K562 (cell line): ENCODE results near the gene FGF2. TPM values are rescaled to one million over a fixed set of nuclear protein-coding genes. Genes with fewer than 3 reads are reported as not detected.

ENCODE experiments used
- ATAC-seq: fragments of 200-7000 bp; cut with Tn5 transposase; 3 replicates; pipeline ENCODE4 v1.9.1; 2020; ENCODE audit warnings: moderate library complexity
- BruUV-seq: library from RNA; stranded (reverse); fragments of 400-500 nt; replicated peaks from 2 replicates; lab custom pipeline; 2021; lab: Mats Ljungman, UMichigan
- CTCF ChIA-PET: fragments of 300-600 bp; formaldehyde crosslinking; extraction: SDS; loops from one replicate; lab custom pipeline; 2021; ENCODE audit warnings: low intra/inter-chr PET ratio; lab: Yijun Ruan, JAX
- POLR2A ChIA-PET: fragments of 300-600, 350-650 bp; sonication (Branson Sonifier 250); formaldehyde crosslinking; extraction: SDS; loops from one replicate; lab custom pipeline; 2021; ENCODE audit warnings: antibody characterized with exemption, inconsistent platforms; lab: Yijun Ruan, JAX
- DNase-seq, 4 experiments: peaks; one replicate each; pipeline versions ENCODE4 v3.0.0 to v3.0.0-alpha.2; 2011 to 2018; ENCODE audit warnings: low spot score in 3 of 4, mixed read lengths in 3 of 4; ENCODE audit errors: extremely low read depth in 1 of 4
- FAIRE-seq: peaks from 2 replicates; lab custom pipeline; 2011; peaks lifted over from hg19 to GRCh38; lab: Jason Lieb, UNC
- H2AFZ ChIP-seq: 2 replicates; pipeline ENCODE4 v1.6.0; 2011; ENCODE audit warnings: low read depth, low read length, control low read depth, inconsistent platforms
- H3K27ac ChIP-seq: fragments of 200-600 bp; 3 replicates; pipeline ENCODE4 v1.8.0; 2011; ENCODE audit warnings: low read depth, mild to moderate bottlenecking, control low read depth, inconsistent platforms, low read length, moderate library complexity, mixed read lengths; ENCODE audit errors: extremely low read depth
- H3K27me3 ChIP-seq, 2 experiments: fragments of 300-600 bp in 1 of 2; 2 replicates in 1 of 2; 3 replicates in 1 of 2; pipeline versions ENCODE4 v1.6.0 to v1.8.0; 2011; ENCODE audit warnings: inconsistent platforms in 2 of 2, low read length in 2 of 2, mild to moderate bottlenecking in 1 of 2, mixed read lengths in 1 of 2, moderate library complexity in 1 of 2; ENCODE audit not compliant: control insufficient read depth in 2 of 2, insufficient read depth in 2 of 2
- H3K36me3 ChIP-seq: fragments of 300-600 bp; 3 replicates; pipeline ENCODE4 v1.8.0; 2011; ENCODE audit warnings: mild to moderate bottlenecking, low read length, inconsistent platforms; ENCODE audit not compliant: control insufficient read depth, insufficient read depth
- H3K4me1 ChIP-seq, 2 experiments: fragments of 200-600 bp in 1 of 2; replicated peaks in 1 of 2; 2 replicates in 1 of 2; 3 replicates in 1 of 2; pipeline versions ENCODE4 v1.5.1 to v1.8.0; 2011; ENCODE audit warnings: inconsistent platforms in 2 of 2, low read length in 2 of 2, mild to moderate bottlenecking in 1 of 2, mixed read lengths in 1 of 2, moderate library complexity in 1 of 2; ENCODE audit not compliant: control insufficient read depth in 2 of 2, insufficient read depth in 2 of 2
- H3K4me2 ChIP-seq: 2 replicates; pipeline ENCODE4 v1.6.1; 2011; ENCODE audit warnings: low read length, control low read depth, inconsistent platforms, mixed read lengths; ENCODE audit not compliant: insufficient read depth
- H3K4me3 ChIP-seq: fragments of 200-600 bp; sonication (generic), shearing (Covaris generic); 2 replicates; pipeline ENCODE4 v1.5.1; 2016; ENCODE audit warnings: control low read depth, inconsistent platforms
- H3K79me2 ChIP-seq: fragments of 200-600 bp; 3 replicates; pipeline ENCODE4 v1.8.0; 2011; ENCODE audit warnings: low read length, inconsistent platforms; ENCODE audit not compliant: control insufficient read depth, insufficient read depth
- H3K9ac ChIP-seq, 2 experiments: 2 replicates each; pipeline versions ENCODE4 v1.6.0 to v1.6.1; 2011; ENCODE audit warnings: low read depth in 2 of 2, low read length in 2 of 2, control low read depth in 1 of 2, inconsistent platforms in 1 of 2, mild to moderate bottlenecking in 1 of 2, mixed read lengths in 1 of 2; ENCODE audit not compliant: insufficient read depth in 1 of 2
- H3K9me1 ChIP-seq: one replicate; pipeline ENCODE4 v1.6.0; 2011; ENCODE audit warnings: inconsistent platforms, mild to moderate bottlenecking, low read length, moderate library complexity; ENCODE audit not compliant: control insufficient read depth, insufficient read depth
- H3K9me3 ChIP-seq: replicated peaks from 2 replicates; pipeline ENCODE4 v1.5.1; 2011; ENCODE audit warnings: low read depth, low read length, inconsistent platforms; ENCODE audit not compliant: control insufficient read depth, insufficient read depth
- H4K20me1 ChIP-seq: replicated peaks from 2 replicates; pipeline ENCODE4 v1.6.1; 2011; ENCODE audit warnings: low read length, inconsistent platforms, mixed read lengths; ENCODE audit not compliant: control insufficient read depth, insufficient read depth
- CUX1 ChIP-seq: fragments of 200-800 bp; sonication (Bioruptor generic); IDR thresholded peaks from 2 replicates; pipeline ENCODE4 v1.6.1; 2016; ENCODE audit warnings: missing genetic modification characterization, missing compliant biosample characterization
- ETV6 ChIP-seq, 3 experiments: fragments of 150-350 bp in 1 of 3; sonication (generic) in 1 of 3; formaldehyde crosslinking in 1 of 3; IDR thresholded peaks; 2 replicates each; pipeline versions ENCODE4 v1.6.1 to v1.8.0; 2014 to 2022; ENCODE audit warnings: borderline replicate concordance in 2 of 3, low read depth in 2 of 3, antibody characterized with exemption in 1 of 3, low read length in 1 of 3, mild to moderate bottlenecking in 1 of 3, missing genetic modification reagents in 1 of 3
- FOXK2 ChIP-seq, 2 experiments: fragments of 450-650 bp; IDR thresholded peaks in 1 of 2; conservative IDR thresholded peaks in 1 of 2; 2 replicates each; pipeline ENCODE4 v1.6.1; 2016; ENCODE audit warnings: low read depth in 2 of 2, mild to moderate bottlenecking in 1 of 2
- MCM5 ChIP-seq: fragments of 450-650 bp; IDR thresholded peaks from 2 replicates; pipeline ENCODE4 v1.6.1; 2016; ENCODE audit warnings: low read depth
- NFYB ChIP-seq: IDR thresholded peaks from 2 replicates; pipeline ENCODE4 v1.6.1; 2011; ENCODE audit warnings: mild to moderate bottlenecking, moderate library complexity; ENCODE audit not compliant: insufficient read length; ENCODE audit errors: extremely low read depth
- SRSF7 ChIP-seq: fragments of 200-400 bp; formaldehyde crosslinking; optimal IDR thresholded peaks from 2 replicates; pipeline ENCODE3; 2017; ENCODE audit warnings: mild to moderate bottlenecking, low read depth, low read length
- WGBS: fragments of 100-300 bp; shearing (Covaris generic); methylation state at CpG from one replicate; pipeline ENCODE4 v1.1.6; 2016; ENCODE audit warnings: low coverage, mixed read lengths; ENCODE audit not compliant: insufficient coverage; ENCODE audit errors: missing lambda C conversion rate; 5-methylcytosine and 5-hydroxymethylcytosine counted together
- in situ Hi-C: fragments of 300-500 bp; cut with MboI; formaldehyde crosslinking; loops from 4 replicates; pipeline ENCODE4 v1.15.0; 2018; ENCODE audit warnings: inconsistent platforms, mixed read lengths
- intact Hi-C: fragments of 100-400 bp; cut with micrococcal nuclease; formaldehyde crosslinking; loops from 2 replicates; pipeline ENCODE4 v1.14.2; 2022
- polyA plus RNA-seq, 8 experiments: library from polyadenylated mRNA; depleted of rRNA in 4 of 8; stranded (reverse) in 5 of 8; unstranded in 3 of 8; fragments of >200 nt; fragmentation: Nextera tagmentation in 2 of 8; fragmentation: Illumina TruSeq in 1 of 8; extraction: Ambion mirVana in 2 of 8; extraction: Trizol in 1 of 8; gene quantifications; 2 replicates each; pipeline versions ENCODE4 v1.2.1 to v1.2.3, GENCODE V29; 2011 to 2014; ENCODE audit warnings: inconsistent platforms in 1 of 8, missing spikeins in 1 of 8
- total RNA-seq, 7 experiments: library from RNA; depleted of rRNA in 6 of 7; stranded (reverse); fragments of >200 nt in 6 of 7; fragmentation: Illumina TruSeq in 2 of 7; extraction: Trizol in 2 of 7; gene quantifications; 2 replicates each; pipeline versions ENCODE4 v1.2.1 to v1.2.3, GENCODE V29; 2011 to 2021; ENCODE audit warnings: low replicate concordance in 1 of 7

The FGF2 gene
- total and polyA plus RNA-seq, 9 of the 15 experiments (the other 6 are each of a cell fraction or from before 2014, with no cell fraction given), result 2.5 to 19.4 (median 9.2) TPM

- FAIRE-seq (no peak), DNase-seq (no peak), ATAC-seq (no peak)
- Histone ChIP-seq H3K9me3 (no peaks in the 10 kb centered on the region), H3K79me2 (peaks cover 8% of the 10 kb centered on the region; the same call in 1 of the 3 replicates), H3K4me1 (peaks cover 0 to 2% of the 10 kb centered on the region in 2 experiments; a peak in 2 of 5 replicates), H4K20me1 (no peaks in the 10 kb centered on the region), H3K4me3 (no peak overlapping the region), H3K9ac (no peak overlapping the region), H3K9me1 (no peaks in the 10 kb centered on the region), H3K4me2 (no peak overlapping the region), H3K27ac (no peak overlapping the region), H3K36me3 (peaks cover 20% of the 10 kb centered on the region), H2AFZ (no peak overlapping the region), H3K27me3 (no peaks in the 10 kb centered on the region)
- intact Hi-C loops, result no loop called here
- TF ChIP-seq CUX1 (CRISPR knock-in tag) (no peak), MCM5 (no peak), FOXK2 (conservative IDR thresholded peaks at IDR 0.05 in 1 of 2, IDR thresholded peaks at IDR 0.05 in 1 of 2; ENCODE audit: low read depth in 2 of 2) (no peak), ETV6 (IDR thresholded peaks at IDR 0.05; ENCODE audit: borderline replicate concordance in 1 of 2, low read depth in 2 of 2, low read length in 1 of 2) (no peak), ETV6 (CRISPR knock-in tag; IDR thresholded peaks at IDR 0.05; ENCODE audit: borderline replicate concordance) (no peak), SRSF7 (no peak), NFYB (no peak)
- POLR2A ChIA-PET, result interaction anchor here (0.7 to 1.2 kb wide), 3 partner anchors 10 to 12 kb away, joined by 3 to 4 read pairs (median 3); no protein-coding TSS in a partner anchor
- 33% methylated on average over 3 of the region's 3 CpGs for WGBS
- CTCF ChIA-PET, result no interaction called here
- in situ Hi-C loops, result no loop called here
- no TSS peak for BruUV-seq
Measured at GRCh38 chr4:122845066-122845465, 18.4 kb downstream of the FGF2 start.
